ENCODE results near the gene ZCCHC2.

GRCh38 chr18:62526098-62527025 lies 3.5 kb downstream of the ZCCHC2 start:
- TF ChIP-seq L3MBTL2 (conservative IDR thresholded peaks at IDR 0.05) (no peak), HDGF (IDR thresholded peaks at IDR 0.05; ENCODE audit: borderline replicate concordance) (no peak)
